ENCODE measurements around the gene MRM2.

The MRM2 gene

GRCh38 chr7:2220030-2220429 is 22.0 kb downstream of the MRM2 start:
- DNase-seq = no peak

GRCh38 chr7:2219606-2220005 is 22.4 kb downstream of the MRM2 start:
- DNase-seq = no peak

- no peak for DNase-seq
These were observed 22.9 kb downstream of the MRM2 start for GRCh38 chr7:2219136-2219535.

GRCh38 chr7:2218444-2218785 is 23.6 kb downstream of the MRM2 start:
- DNase-seq = no peak

GRCh38 chr7:2217716-2218443 is 24.1 kb downstream of the MRM2 start:
- DNase-seq = no peak

GRCh38 chr7:2217206-2217605 is 24.8 kb downstream of the MRM2 start:
- no peak for DNase-seq

- no peak for DNase-seq
These were observed 26.2 kb downstream of the MRM2 start for GRCh38 chr7:2215851-2216250.

GRCh38 chr7:2214636-2215035 is 27.4 kb downstream of the MRM2 start:
- DNase-seq = no peak

- no peak for DNase-seq
These were observed 28.3 kb downstream of the MRM2 start for GRCh38 chr7:2213551-2214215.

- no peak for DNase-seq
These were observed 29.1 kb downstream of the MRM2 start for GRCh38 chr7:2212906-2213305.

GRCh38 chr7:2211926-2212325 is 30.1 kb downstream of the MRM2 start:
- DNase-seq = no peak

GRCh38 chr7:2211259-2211880 is 30.6 kb downstream of the MRM2 start:
- DNase-seq = no peak

GRCh38 chr7:2210551-2211258 is 31.3 kb downstream of the MRM2 start:
- DNase-seq = no peak

GRCh38 chr7:2209961-2210323 is 32.1 kb downstream of the MRM2 start:
- DNase-seq = no peak

- DNase-seq = no peak
These were observed 32.7 kb downstream of the MRM2 start for GRCh38 chr7:2209146-2209960.

GRCh38 chr7:2208712-2209111 is 33.3 kb downstream of the MRM2 start:
- no peak for DNase-seq

- no peak for DNase-seq
These were observed 36.8 kb downstream of the MRM2 start for GRCh38 chr7:2205036-2205780.

GRCh38 chr7:2204446-2204845 is 37.6 kb downstream of the MRM2 start:
- DNase-seq = no peak

GRCh38 chr7:2203766-2204300 is 38.2 kb downstream of the MRM2 start:
- DNase-seq = no peak

- no peak for DNase-seq
These were observed 38.9 kb downstream of the MRM2 start for GRCh38 chr7:2202901-2203765.

- no peak for DNase-seq
These were observed 39.6 kb downstream of the MRM2 start for GRCh38 chr7:2202361-2202761.
